ENCODE results near the gene LOC128125822.

The LOC128125822 gene

DNA sequence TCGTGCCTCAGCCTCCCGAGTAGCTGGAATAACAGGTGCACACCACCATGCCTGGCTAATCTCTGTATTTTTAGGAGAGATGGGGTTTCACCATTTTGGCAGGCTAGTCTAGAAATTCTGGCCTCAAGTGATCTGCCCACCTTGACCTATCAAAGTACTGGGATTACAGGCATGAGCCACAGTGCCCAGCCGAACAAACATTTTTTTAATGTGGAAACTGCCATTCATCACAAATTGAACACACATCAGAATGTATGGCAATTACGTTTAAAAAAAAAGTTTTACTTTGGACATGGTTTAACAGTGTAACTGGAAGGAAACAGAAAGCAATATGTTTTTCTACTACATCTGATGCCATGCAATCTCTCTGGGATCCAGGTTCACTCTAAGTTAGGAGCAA is 38.3 kb upstream of the LOC128125822 start:
- ATAC-seq (no peak), DNase-seq (no peak)
- no peak overlapping the region for H3K4me3 ChIP-seq
- H3K9me3 ChIP-seq = no peaks in the 10 kb centered on the region
- no peak overlapping the region for H3K27ac ChIP-seq
- no peaks in the 10 kb centered on the region for H3K27me3 ChIP-seq
- WGBS, 2 donors = 89 to 90% methylated on average over 4 of the region's 4 CpGs
- peaks cover 15% of the 10 kb centered on the region for H3K4me1 ChIP-seq
- no peaks in the 10 kb centered on the region for H3K36me3 ChIP-seq (replicated peaks in 1 of 2; ENCODE audit: insufficient read depth in 1 of 2, low read depth in 2 of 2)
- intact Hi-C loops (cut with DNase I) = no loop called here
- TF ChIP-seq, protein P1, sequence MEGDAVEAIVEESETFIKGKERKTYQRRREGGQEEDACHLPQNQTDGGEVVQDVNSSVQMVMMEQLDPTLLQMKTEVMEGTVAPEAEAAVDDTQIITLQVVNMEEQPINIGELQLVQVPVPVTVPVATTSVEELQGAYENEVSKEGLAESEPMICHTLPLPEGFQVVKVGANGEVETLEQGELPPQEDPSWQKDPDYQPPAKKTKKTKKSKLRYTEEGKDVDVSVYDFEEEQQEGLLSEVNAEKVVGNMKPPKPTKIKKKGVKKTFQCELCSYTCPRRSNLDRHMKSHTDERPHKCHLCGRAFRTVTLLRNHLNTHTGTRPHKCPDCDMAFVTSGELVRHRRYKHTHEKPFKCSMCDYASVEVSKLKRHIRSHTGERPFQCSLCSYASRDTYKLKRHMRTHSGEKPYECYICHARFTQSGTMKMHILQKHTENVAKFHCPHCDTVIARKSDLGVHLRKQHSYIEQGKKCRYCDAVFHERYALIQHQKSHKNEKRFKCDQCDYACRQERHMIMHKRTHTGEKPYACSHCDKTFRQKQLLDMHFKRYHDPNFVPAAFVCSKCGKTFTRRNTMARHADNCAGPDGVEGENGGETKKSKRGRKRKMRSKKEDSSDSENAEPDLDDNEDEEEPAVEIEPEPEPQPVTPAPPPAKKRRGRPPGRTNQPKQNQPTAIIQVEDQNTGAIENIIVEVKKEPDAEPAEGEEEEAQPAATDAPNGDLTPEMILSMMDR (IDR thresholded peaks at IDR 0.05) = no peak
- TF ChIP-seq POLR2A (IDR thresholded peaks at IDR 0.05) = no peak

DNA sequence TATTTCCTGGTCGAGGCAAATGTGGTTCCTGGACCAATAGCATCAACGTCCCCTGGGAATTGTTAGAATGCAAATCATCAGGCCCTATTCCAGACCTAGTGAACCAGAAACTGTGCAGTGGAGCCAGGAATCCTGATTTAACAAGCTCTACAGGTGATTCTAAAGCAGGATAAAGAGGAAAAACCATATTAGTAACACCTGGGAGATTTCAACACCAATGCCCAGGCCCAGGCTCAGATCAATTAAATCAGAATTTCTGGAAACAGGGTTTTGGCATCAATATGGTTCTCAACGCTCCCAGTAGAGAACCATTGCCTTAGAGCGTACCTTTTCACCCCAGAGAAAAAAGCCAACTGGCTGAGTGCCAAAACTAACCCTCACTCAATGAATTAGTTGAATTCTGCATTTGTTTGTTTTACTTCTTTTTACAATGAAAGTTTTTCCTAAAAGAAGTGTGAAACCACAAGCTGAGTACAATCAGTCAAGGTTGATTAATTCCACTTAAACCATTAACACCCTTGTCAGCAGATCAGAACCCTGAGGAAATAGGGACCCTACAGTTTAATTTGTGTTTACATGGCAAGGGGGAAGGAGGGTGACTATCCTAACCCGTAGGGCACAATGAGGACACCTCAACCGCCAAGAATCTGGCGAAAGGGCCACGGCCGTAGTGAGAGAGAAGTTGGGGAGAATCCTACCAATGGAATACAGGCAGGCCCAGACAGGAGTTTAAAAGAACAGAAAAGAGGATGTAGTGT is 34.9 kb upstream of the LOC128125822 start:
- Histone ChIP-seq H3K27me3 (no peaks in the 10 kb centered on the region), H3K36me3 (replicated peaks in 1 of 2; ENCODE audit: insufficient read depth in 1 of 2, low read depth in 2 of 2) (no peaks in the 10 kb centered on the region), H3K9me3 (no peaks in the 10 kb centered on the region), H3K4me1 (peaks cover 15% of the 10 kb centered on the region), H3K27ac (no peak overlapping the region), H3K4me3 (no peak overlapping the region)
- intact Hi-C loops (cut with DNase I) = no loop called here
- no peak for TF ChIP-seq POLR2A (IDR thresholded peaks at IDR 0.05)
- TF ChIP-seq, protein P1 (IDR thresholded peaks at IDR 0.05) = no peak
- ATAC-seq = no peak
- no peak for DNase-seq
- WGBS, 2 donors = 57 to 79% methylated on average over 9 of the region's 9 CpGs

DNA sequence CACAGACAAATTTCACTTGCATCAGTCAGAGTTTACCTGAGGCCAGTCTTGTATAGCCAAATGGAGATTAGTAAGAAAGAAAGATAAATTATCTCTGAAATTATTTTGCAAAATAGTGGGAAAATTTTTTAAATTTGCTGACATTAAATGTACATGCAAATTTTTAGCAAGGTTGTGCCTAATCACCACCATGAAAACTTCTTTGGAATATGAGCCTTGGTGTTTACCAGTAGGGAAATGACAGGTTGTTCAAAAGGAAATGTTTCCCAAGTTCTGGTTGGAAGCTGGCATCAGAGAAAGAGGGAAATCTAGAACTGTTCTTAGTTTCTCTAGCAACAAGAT is 34.4 kb upstream of the LOC128125822 start:
- no peaks in the 10 kb centered on the region for H3K27me3 ChIP-seq
- DNase-seq = no peak
- peaks cover 15% of the 10 kb centered on the region for H3K4me1 ChIP-seq
- no peaks in the 10 kb centered on the region for H3K9me3 ChIP-seq
- H3K4me3 ChIP-seq = no peak overlapping the region
- H3K27ac ChIP-seq = no peak overlapping the region
- H3K36me3 ChIP-seq (replicated peaks in 1 of 2; ENCODE audit: insufficient read depth in 1 of 2, low read depth in 2 of 2) = no peaks in the 10 kb centered on the region
- intact Hi-C loops (cut with DNase I) = no loop called here
- ATAC-seq = no peak
- TF ChIP-seq, protein P1 (IDR thresholded peaks at IDR 0.05) = no peak
- TF ChIP-seq POLR2A (IDR thresholded peaks at IDR 0.05) = no peak

DNA sequence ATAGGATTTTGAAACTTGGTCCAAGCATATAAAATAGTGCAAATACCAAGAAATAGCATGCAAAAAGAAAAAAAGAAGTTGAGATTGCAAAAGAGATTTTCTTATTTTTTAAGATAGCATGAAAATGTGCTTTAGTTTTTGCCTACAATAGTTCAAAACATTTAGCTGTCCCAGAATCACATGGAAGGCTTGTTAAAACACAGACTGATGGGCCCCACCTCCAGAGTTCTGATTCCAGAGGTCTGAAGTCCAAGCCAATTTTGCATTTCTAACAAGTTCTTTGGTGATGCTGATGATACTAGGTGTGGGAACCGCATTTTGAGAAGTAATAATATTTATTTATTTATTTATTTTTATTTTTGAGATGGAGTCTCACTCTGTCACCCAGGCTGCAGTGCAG is 33.7 kb upstream of the LOC128125822 start:
- Histone ChIP-seq H3K9me3 (no peaks in the 10 kb centered on the region), H3K27ac (no peak overlapping the region), H3K36me3 (replicated peaks in 1 of 2; ENCODE audit: insufficient read depth in 1 of 2, low read depth in 2 of 2) (no peaks in the 10 kb centered on the region), H3K4me1 (peaks cover 15% of the 10 kb centered on the region), H3K27me3 (no peaks in the 10 kb centered on the region), H3K4me3 (no peak overlapping the region)
- intact Hi-C loops (cut with DNase I) = no loop called here
- ATAC-seq = no peak
- no peak for TF ChIP-seq POLR2A (IDR thresholded peaks at IDR 0.05)
- TF ChIP-seq, protein P1 (IDR thresholded peaks at IDR 0.05) = no peak
- WGBS, 2 donors = 46 to 52% methylated on average over 1 of the region's 1 CpG
- no peak for DNase-seq

DNA sequence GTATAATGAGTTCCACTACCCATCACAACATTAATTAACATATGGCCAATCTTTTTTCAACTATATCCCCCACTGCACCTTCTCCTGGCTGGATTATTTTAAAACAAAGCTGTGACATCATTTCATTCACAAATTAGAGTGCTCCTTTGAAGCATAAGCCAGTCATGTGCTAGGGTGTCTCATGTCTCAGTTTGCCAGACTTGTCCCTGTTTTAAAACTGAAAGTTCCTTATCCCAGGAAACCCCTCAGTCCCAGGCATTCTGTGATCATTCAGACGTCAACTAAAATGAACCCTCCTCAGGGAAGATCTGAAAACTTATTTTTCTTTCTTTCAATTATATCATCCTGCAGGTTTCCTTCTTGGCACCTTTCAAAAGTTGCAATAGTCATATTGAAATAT is 29.3 kb upstream of the LOC128125822 start:
- intact Hi-C loops (cut with DNase I) = no loop called here
- Histone ChIP-seq H3K27ac (no peak overlapping the region), H3K27me3 (no peaks in the 10 kb centered on the region), H3K36me3 (replicated peaks in 1 of 2; ENCODE audit: insufficient read depth in 1 of 2, low read depth in 2 of 2) (no peaks in the 10 kb centered on the region), H3K4me1 (peaks cover 6% of the 10 kb centered on the region), H3K9me3 (no peaks in the 10 kb centered on the region), H3K4me3 (no peak overlapping the region)
- ATAC-seq (no peak), DNase-seq (no peak)
- WGBS, 2 donors = 64 to 76% methylated on average over 1 of the region's 1 CpG
- TF ChIP-seq, protein P1 (IDR thresholded peaks at IDR 0.05) = no peak
- TF ChIP-seq POLR2A (IDR thresholded peaks at IDR 0.05) = no peak

Data from body of pancreas (tissue), 4 donors.